Smooth muscle cell of trachea (primary cell): ENCODE measurements around the gene MGARP. TPM values are rescaled to one million over a fixed set of nuclear protein-coding genes. Genes with fewer than 3 reads are reported as not detected.

Experiments used
- total RNA-seq: library from RNA; depleted of rRNA; stranded (reverse); fragments of >200 nt; gene quantifications from 2 replicates; pipeline ENCODE4 v1.2.1, GENCODE V29; 2014

MGARP gene
- 9.5 and 12.6 TPM in 2 replicates for total RNA-seq

DNA sequence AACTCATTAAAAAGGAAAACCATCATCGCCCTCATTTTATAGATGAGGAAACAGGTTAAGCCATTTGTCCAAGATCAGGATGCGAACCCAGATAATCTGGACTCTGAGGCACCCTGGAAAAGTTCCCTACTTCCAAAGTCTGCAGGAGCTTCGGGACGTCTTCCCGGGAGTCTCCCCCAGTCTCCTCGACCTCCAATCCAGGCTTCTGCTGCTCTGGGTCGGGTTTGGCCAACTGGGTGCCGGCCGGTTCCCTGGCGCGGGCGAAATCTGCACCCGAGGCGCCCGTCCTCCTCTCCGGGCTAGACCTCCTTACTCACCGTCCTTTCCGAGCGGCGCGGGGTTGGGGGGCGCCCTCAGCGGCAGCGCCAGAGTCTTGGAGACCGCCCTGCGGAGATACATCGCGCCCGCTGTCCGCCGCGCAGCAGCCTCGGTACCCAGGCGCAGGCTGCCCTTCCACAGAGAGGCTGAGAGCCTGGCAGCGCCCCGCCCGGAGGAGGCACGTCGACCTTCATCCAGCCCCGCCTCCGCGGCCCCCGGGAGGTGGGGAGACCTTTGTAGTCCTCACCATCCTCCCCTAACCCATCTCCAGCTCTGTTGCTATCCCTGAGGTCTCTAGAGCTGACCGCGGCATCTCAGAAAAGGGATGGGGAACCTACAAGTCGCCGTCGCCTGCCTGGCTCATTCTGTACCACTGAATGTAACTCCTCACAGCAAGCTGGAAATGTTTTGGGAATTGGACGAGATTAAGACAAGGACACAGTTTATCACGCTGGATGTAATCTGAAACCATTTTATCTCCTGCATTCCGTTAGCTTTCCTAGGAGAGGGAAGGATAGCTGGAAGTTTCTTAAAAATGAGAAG lies at the start of gene MGARP:
TSS of gene MGARP (minus strand) at position 466 of the 861 bp plus-strand sequence. CDS start at position 399, 67 bp downstream.

DNA sequence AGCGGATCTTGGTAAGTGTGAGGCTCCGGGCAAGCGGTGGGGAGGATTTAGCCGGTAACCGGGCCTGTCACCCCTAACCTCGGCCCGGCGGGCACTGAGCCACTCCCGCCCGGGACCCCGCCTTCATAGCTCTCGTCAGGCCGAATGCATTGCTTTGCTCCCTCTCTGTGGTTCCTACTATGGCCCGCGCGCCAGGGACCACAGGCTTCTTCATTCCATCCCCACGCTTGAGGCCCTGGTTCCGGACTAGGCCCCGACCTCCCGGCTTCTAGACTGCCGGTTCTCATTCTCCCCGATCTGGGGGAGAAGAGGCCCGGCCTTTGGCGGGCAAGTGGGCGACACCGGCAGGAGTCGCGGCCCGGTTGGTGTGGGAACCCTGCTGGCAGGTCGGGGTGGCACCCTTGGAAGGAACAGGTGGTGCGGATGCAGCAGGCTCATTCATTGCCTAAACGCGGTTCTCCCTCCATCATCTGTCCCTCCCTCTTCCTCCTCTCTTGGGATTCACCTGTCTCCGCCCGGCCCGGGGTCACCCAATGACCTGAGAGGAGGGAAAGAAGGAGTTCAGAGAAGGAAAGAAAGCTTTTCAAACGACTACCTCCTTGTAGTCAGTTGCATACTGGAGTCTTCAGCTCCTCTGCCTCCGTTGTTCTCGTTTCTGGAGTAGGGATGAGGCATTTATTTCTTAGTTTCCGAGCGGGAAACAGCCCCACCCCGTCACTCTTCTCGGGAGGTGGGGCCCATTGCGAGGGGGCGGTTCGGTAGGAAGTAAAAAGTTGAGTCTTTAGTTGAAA lies 22.0 kb upstream of the MGARP start, which contains the start of gene NDUFC1:
TSS of gene NDUFC1 (minus strand) at position 657 of the 791 bp plus-strand sequence. CDS start 6,679 bp downstream, outside the sequence.

DNA sequence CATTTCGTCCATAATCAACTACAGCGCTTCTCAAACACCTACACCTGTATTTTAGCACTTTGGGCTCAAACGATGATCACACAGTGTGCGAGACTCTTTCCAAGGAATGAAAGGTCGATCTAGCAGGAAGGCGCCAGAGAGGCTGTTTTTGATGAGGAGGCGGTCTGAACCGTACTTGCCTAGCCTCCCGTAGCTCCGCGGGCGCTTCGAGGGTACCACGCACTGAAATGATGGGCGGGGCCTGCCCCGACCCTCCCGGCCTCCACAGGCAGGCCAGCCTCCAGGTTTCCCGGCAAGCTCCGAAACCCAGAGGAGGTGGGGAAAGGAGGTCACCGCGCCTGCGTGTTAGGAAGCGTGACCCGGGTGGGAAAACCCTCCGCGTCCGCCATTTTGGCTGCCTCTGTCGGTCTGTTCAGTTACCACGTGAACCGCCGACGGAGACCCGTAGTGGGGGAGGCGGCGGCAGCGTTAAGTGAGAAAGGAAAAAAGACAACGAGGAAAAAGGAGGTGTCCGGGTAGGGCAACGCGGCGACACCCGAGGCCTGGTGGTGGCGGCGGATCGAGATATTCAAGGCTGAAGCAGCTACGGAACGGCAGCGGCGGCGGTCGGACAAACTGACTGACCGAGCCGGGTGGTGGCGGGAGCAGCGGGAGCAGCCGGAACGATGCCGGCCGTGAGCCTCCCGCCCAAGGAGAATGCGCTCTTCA lies 21.2 kb upstream of the MGARP start, which contains the start of gene NAA15:
TSS of gene NAA15 (plus strand) at position 393 of the 708 bp plus-strand sequence. CDS start at position 666, 273 bp downstream.

Other genes starting within 250 kb of the MGARP start
- 34.4 and 47.0 TPM in 2 replicates for gene ELF2, start 103.0 kb downstream of the MGARP start, total RNA-seq
- gene NAA15, start 21.3 kb upstream of the MGARP start, total RNA-seq, result 26.1 and 30.1 TPM in 2 replicates
- 28.9 and 42.8 TPM in 2 replicates for gene NDUFC1, start 22.3 kb upstream of the MGARP start, total RNA-seq
- 10.6 and 13.2 TPM in 2 replicates for gene RAB33B, start 173.9 kb upstream of the MGARP start, total RNA-seq